ENCODE data around the gene ACTC1.

- TF ChIP-seq EZH2phosphoT487 (IDR thresholded peaks at IDR 0.05; ENCODE audit: borderline replicate concordance, low read length): no peak
- TF ChIP-seq, protein P1, sequence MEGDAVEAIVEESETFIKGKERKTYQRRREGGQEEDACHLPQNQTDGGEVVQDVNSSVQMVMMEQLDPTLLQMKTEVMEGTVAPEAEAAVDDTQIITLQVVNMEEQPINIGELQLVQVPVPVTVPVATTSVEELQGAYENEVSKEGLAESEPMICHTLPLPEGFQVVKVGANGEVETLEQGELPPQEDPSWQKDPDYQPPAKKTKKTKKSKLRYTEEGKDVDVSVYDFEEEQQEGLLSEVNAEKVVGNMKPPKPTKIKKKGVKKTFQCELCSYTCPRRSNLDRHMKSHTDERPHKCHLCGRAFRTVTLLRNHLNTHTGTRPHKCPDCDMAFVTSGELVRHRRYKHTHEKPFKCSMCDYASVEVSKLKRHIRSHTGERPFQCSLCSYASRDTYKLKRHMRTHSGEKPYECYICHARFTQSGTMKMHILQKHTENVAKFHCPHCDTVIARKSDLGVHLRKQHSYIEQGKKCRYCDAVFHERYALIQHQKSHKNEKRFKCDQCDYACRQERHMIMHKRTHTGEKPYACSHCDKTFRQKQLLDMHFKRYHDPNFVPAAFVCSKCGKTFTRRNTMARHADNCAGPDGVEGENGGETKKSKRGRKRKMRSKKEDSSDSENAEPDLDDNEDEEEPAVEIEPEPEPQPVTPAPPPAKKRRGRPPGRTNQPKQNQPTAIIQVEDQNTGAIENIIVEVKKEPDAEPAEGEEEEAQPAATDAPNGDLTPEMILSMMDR (IDR thresholded peaks at IDR 0.05; ENCODE audit: low read depth, low read length, poor library complexity, severe bottlenecking): no peak
These were observed 5.2 kb downstream of the ACTC1 start for GRCh38 chr15:34790121-34790520.

All from DOHH2 (cell line).